ENCODE results near the gene TEX19.

DNA sequence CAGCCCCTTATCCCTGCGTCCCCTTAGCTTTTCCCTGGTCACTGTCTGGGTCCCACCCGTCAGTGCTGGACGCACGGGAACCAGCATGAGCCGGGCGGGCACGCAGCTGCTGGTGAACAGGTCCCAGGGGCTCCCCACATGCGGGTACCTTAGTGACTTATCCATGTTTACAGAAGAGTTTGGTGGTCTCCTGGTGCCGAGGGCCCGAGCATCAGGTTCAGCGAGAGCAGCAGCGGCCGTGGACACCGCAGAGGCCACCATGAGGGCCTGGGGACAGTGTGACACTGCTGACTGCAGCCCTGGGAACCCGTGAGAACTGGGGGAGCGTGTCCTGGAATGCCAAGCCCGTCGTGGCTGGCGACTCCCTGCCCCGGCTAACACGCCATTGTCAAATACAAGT is 48.2 kb upstream of the TEX19 start:
- TF ChIP-seq ZNF140 (CRISPR knock-in tag; IDR thresholded peaks at IDR 0.05), result no peak
- no peak for TF ChIP-seq POLR2A (conservative IDR thresholded peaks at IDR 0.05)
- no peak for TF ChIP-seq ELF2 (CRISPR knock-in tag; IDR thresholded peaks at IDR 0.05)
- TF ChIP-seq SRSF7 (optimal IDR thresholded peaks at IDR 0.05; ENCODE audit: low read depth, low read length), result no peak
- no peak for TF ChIP-seq EZH2 (IDR thresholded peaks at IDR 0.05; ENCODE audit: borderline replicate concordance, low read depth, low read length)
- no peak for TF ChIP-seq ZNF24 (IDR thresholded peaks at IDR 0.05)
- TF ChIP-seq POLR2AphosphoS5 (IDR thresholded peaks at IDR 0.05; ENCODE audit: control insufficient read depth, insufficient read depth, low read depth, low read length), result no peak
- TF ChIP-seq, protein P1, sequence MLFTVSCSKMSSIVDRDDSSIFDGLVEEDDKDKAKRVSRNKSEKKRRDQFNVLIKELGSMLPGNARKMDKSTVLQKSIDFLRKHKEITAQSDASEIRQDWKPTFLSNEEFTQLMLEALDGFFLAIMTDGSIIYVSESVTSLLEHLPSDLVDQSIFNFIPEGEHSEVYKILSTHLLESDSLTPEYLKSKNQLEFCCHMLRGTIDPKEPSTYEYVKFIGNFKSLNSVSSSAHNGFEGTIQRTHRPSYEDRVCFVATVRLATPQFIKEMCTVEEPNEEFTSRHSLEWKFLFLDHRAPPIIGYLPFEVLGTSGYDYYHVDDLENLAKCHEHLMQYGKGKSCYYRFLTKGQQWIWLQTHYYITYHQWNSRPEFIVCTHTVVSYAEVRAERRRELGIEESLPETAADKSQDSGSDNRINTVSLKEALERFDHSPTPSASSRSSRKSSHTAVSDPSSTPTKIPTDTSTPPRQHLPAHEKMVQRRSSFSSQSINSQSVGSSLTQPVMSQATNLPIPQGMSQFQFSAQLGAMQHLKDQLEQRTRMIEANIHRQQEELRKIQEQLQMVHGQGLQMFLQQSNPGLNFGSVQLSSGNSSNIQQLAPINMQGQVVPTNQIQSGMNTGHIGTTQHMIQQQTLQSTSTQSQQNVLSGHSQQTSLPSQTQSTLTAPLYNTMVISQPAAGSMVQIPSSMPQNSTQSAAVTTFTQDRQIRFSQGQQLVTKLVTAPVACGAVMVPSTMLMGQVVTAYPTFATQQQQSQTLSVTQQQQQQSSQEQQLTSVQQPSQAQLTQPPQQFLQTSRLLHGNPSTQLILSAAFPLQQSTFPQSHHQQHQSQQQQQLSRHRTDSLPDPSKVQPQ (CRISPR knock-in tag; IDR thresholded peaks at IDR 0.05; ENCODE audit: borderline replicate concordance), result no peak
- TF ChIP-seq, protein P2, sequence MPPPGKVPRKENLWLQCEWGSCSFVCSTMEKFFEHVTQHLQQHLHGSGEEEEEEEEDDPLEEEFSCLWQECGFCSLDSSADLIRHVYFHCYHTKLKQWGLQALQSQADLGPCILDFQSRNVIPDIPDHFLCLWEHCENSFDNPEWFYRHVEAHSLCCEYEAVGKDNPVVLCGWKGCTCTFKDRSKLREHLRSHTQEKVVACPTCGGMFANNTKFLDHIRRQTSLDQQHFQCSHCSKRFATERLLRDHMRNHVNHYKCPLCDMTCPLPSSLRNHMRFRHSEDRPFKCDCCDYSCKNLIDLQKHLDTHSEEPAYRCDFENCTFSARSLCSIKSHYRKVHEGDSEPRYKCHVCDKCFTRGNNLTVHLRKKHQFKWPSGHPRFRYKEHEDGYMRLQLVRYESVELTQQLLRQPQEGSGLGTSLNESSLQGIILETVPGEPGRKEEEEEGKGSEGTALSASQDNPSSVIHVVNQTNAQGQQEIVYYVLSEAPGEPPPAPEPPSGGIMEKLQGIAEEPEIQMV (tag; conservative IDR thresholded peaks at IDR 0.05; ENCODE audit: low read depth), result no peak
- TF ChIP-seq, protein P3, sequence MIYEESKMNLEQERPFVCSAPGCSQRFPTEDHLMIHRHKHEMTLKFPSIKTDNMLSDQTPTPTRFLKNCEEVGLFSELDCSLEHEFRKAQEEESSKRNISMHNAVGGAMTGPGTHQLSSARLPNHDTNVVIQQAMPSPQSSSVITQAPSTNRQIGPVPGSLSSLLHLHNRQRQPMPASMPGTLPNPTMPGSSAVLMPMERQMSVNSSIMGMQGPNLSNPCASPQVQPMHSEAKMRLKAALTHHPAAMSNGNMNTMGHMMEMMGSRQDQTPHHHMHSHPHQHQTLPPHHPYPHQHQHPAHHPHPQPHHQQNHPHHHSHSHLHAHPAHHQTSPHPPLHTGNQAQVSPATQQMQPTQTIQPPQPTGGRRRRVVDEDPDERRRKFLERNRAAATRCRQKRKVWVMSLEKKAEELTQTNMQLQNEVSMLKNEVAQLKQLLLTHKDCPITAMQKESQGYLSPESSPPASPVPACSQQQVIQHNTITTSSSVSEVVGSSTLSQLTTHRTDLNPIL (CRISPR knock-in tag; IDR thresholded peaks at IDR 0.05), result no peak
- TF ChIP-seq, protein P4, sequence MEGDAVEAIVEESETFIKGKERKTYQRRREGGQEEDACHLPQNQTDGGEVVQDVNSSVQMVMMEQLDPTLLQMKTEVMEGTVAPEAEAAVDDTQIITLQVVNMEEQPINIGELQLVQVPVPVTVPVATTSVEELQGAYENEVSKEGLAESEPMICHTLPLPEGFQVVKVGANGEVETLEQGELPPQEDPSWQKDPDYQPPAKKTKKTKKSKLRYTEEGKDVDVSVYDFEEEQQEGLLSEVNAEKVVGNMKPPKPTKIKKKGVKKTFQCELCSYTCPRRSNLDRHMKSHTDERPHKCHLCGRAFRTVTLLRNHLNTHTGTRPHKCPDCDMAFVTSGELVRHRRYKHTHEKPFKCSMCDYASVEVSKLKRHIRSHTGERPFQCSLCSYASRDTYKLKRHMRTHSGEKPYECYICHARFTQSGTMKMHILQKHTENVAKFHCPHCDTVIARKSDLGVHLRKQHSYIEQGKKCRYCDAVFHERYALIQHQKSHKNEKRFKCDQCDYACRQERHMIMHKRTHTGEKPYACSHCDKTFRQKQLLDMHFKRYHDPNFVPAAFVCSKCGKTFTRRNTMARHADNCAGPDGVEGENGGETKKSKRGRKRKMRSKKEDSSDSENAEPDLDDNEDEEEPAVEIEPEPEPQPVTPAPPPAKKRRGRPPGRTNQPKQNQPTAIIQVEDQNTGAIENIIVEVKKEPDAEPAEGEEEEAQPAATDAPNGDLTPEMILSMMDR (IDR thresholded peaks at IDR 0.05 in 2 of 3, conservative IDR thresholded peaks at IDR 0.05 in 1 of 3; ENCODE audit: insufficient read depth in 2 of 3, low read depth in 1 of 3, low read length in 3 of 3), result no peak
- TF ChIP-seq HMG20A (CRISPR knock-in tag; conservative IDR thresholded peaks at IDR 0.05), result no peak
